Measurements from ENCODE around the gene PDK3.

PDK3 gene

DNA sequence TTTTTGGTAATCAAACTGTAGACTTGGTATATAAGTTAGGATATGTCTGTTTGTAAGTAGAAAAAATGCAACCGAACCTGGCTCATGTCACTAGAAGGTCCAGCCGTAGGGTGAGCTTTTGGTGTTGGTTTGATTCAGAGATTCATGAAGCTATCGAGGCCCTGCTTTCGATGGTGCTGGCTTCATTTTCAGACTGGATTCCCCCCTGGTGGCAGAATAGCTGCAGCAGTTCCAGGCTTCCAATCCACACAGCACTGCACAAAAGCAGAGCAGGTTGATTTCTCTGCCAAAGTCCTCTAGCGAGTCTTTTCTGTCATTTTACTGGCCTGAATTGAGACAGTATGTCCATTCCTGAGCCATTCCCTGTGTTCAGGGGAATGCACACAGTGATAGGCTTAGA, 33.1 kb downstream of the PDK3 start:
- TF ChIP-seq, protein P1, sequence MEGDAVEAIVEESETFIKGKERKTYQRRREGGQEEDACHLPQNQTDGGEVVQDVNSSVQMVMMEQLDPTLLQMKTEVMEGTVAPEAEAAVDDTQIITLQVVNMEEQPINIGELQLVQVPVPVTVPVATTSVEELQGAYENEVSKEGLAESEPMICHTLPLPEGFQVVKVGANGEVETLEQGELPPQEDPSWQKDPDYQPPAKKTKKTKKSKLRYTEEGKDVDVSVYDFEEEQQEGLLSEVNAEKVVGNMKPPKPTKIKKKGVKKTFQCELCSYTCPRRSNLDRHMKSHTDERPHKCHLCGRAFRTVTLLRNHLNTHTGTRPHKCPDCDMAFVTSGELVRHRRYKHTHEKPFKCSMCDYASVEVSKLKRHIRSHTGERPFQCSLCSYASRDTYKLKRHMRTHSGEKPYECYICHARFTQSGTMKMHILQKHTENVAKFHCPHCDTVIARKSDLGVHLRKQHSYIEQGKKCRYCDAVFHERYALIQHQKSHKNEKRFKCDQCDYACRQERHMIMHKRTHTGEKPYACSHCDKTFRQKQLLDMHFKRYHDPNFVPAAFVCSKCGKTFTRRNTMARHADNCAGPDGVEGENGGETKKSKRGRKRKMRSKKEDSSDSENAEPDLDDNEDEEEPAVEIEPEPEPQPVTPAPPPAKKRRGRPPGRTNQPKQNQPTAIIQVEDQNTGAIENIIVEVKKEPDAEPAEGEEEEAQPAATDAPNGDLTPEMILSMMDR (IDR thresholded peaks at IDR 0.05; ENCODE audit: borderline replicate concordance, extremely low read depth, low read length, poor library complexity, severe bottlenecking), result peak; percentile 28
- TF ChIP-seq EZH2 (IDR thresholded peaks at IDR 0.05; ENCODE audit: borderline replicate concordance, low read depth, low read length, severe bottlenecking), result no peak
- Histone ChIP-seq H2AFZ (ENCODE audit: low read depth, low read length) (no peak overlapping the region), H3K36me3 (ENCODE audit: insufficient read depth, low read length) (peaks cover 10% of the 10 kb centered on the region), H3K79me2 (ENCODE audit: insufficient read depth, low read length) (0 out of 2 replicates have a peak, but pooled peaks cover 7% of the 10 kb centered on the region), H3K27me3 (ENCODE audit: insufficient read depth, low read length, poor library complexity) (no peaks in the 10 kb centered on the region), H3K4me3 (ENCODE audit: low read depth in 1 of 2, low read length in 2 of 2) (no peak overlapping the region), H4K20me1 (ENCODE audit: insufficient read depth, low read length) (no peaks in the 10 kb centered on the region), H3K9ac (ENCODE audit: low read depth, low read length) (no peak overlapping the region), H3K9me3 (ENCODE audit: insufficient read depth, low read length, severe bottlenecking) (no peaks in the 10 kb centered on the region), H3K27ac (ENCODE audit: low read length) (no peak overlapping the region), H3K4me1 (ENCODE audit: insufficient read depth, low read length) (peaks cover 24% of the 10 kb centered on the region), H3K4me2 (ENCODE audit: insufficient read depth, low read length) (no peak overlapping the region)
- DNase-seq, result peak; percentile 5
- no peak for ATAC-seq (ENCODE audit: insufficient read depth, low read depth)

DNA sequence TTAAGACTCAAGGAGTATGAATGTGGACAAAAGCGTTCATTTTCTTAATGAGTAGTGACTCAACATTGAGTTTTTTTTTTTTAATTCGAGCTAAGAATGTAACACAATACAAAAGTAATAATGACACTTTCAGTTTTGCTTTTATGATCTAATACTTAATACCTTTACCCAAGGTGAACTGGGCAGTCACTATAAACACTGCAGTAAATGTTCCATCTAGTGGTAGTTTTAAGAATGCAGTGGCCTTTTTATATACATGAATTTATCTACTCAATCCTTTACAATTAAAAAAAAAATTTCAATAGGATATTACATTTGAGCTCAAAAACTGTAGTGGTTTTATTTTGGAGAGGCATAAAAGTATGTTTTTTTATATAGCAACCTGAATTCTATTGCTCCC, 33.9 kb downstream of the PDK3 start:
- H3K27ac ChIP-seq (ENCODE audit: low read length), result no peak overlapping the region
- H3K36me3 ChIP-seq (ENCODE audit: insufficient read depth, low read length), result peaks cover 10% of the 10 kb centered on the region
- H3K4me3 ChIP-seq (ENCODE audit: low read depth in 1 of 2, low read length in 2 of 2), result no peak overlapping the region
- H3K9me3 ChIP-seq (ENCODE audit: insufficient read depth, low read length, severe bottlenecking), result no peaks in the 10 kb centered on the region
- ATAC-seq (ENCODE audit: insufficient read depth, low read depth), result 0 out of 3 replicates have a peak, but pooled peaks have one; percentile 29
- no peak overlapping the region for H3K9ac ChIP-seq (ENCODE audit: low read depth, low read length)
- no peak for DNase-seq
- TF ChIP-seq, protein P1 (IDR thresholded peaks at IDR 0.05; ENCODE audit: borderline replicate concordance, extremely low read depth, low read length, poor library complexity, severe bottlenecking), result peak; percentile 56
- no peak for TF ChIP-seq EZH2 (IDR thresholded peaks at IDR 0.05; ENCODE audit: borderline replicate concordance, low read depth, low read length, severe bottlenecking)
- no peaks in the 10 kb centered on the region for H3K27me3 ChIP-seq (ENCODE audit: insufficient read depth, low read length, poor library complexity)
- no peak overlapping the region for H3K4me2 ChIP-seq (ENCODE audit: insufficient read depth, low read length)
- no peaks in the 10 kb centered on the region for H4K20me1 ChIP-seq (ENCODE audit: insufficient read depth, low read length)
- H3K4me1 ChIP-seq (ENCODE audit: insufficient read depth, low read length), result peaks cover 16% of the 10 kb centered on the region
- 0 out of 2 replicates have a peak, but pooled peaks cover 7% of the 10 kb centered on the region for H3K79me2 ChIP-seq (ENCODE audit: insufficient read depth, low read length)
- no peak overlapping the region for H2AFZ ChIP-seq (ENCODE audit: low read depth, low read length)

DNA sequence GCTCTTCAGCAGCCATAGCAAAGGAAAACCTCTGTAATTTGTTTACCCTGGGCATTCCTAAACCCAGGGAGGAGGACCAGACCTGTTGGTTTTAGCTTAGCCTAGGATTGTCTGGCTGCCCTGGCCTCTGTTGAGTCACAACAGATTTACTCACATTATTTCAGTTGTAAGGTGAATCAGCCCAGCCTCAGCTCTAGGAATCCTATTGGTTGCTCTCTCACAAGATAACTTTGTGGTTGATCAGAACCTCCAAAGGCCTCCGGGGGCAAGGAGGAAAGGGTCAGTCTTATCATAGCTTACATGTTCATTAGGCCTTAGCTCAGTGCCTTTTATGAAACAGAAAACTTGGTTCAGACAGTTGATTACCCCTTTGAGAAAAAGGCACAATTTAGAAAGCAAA, 41.0 kb downstream of the PDK3 start:
- no peak for ATAC-seq (ENCODE audit: insufficient read depth, low read depth)
- no peak for DNase-seq

More for the DNA sequence above, 41.0 kb downstream of the PDK3 start:
- Histone ChIP-seq H3K9ac (ENCODE audit: low read depth, low read length) (no peak overlapping the region), H3K36me3 (ENCODE audit: insufficient read depth, low read length) (peaks cover 20% of the 10 kb centered on the region; the same call in 1 of the 2 replicates), H3K9me3 (ENCODE audit: insufficient read depth, low read length, severe bottlenecking) (no peaks in the 10 kb centered on the region), H3K27me3 (ENCODE audit: insufficient read depth, low read length, poor library complexity) (no peaks in the 10 kb centered on the region), H4K20me1 (ENCODE audit: insufficient read depth, low read length) (no peaks in the 10 kb centered on the region), H3K79me2 (ENCODE audit: insufficient read depth, low read length) (no peaks in the 10 kb centered on the region), H2AFZ (ENCODE audit: low read depth, low read length) (no peak overlapping the region), H3K27ac (ENCODE audit: low read length) (no peak overlapping the region), H3K4me3 (ENCODE audit: low read depth in 1 of 2, low read length in 2 of 2) (no peak overlapping the region), H3K4me2 (ENCODE audit: insufficient read depth, low read length) (no peak overlapping the region), H3K4me1 (ENCODE audit: insufficient read depth, low read length) (no peaks in the 10 kb centered on the region)
- TF ChIP-seq EZH2 (IDR thresholded peaks at IDR 0.05; ENCODE audit: borderline replicate concordance, low read depth, low read length, severe bottlenecking), result no peak
- TF ChIP-seq, protein P1 (IDR thresholded peaks at IDR 0.05; ENCODE audit: borderline replicate concordance, extremely low read depth, low read length, poor library complexity, severe bottlenecking), result no peak
